Activated effector memory CD4-positive, alpha-beta T cell treated with anti-CD3 and anti-CD28 coated beads, Interleukin-2, amount 50 U/mL, for 16 hours (primary cell): ENCODE measurements around the gene TAAR1.
"Not testable (repeated sequence)": the region's sequence is repeated elsewhere in the genome, so short reads cannot be mapped to it uniquely, and the experiment has no call there.

Experiments
- DNase-seq: peaks from one replicate; pipeline ENCODE4 v3.0.0-alpha.2; 2020

Gene TAAR1

GRCh38 chr6:132659082-132659481 lies at the start of gene TAAR1:
TAAR1 (minus strand) TSS chr6:132659182; CDS start chr6:132646003, 13,179 bp downstream.
- DNase-seq = no peak

- no peak for DNase-seq
Measured at GRCh38 chr6:132708771-132709170, 49.8 kb upstream of the TAAR1 start.

- DNase-seq = no peak
Measured at GRCh38 chr6:132708002-132708401, 49.0 kb upstream of the TAAR1 start.

- DNase-seq = not testable (repeated sequence)
Measured at GRCh38 chr6:132706756-132707155, 47.8 kb upstream of the TAAR1 start.

- DNase-seq = no peak
Measured at GRCh38 chr6:132703936-132704335, 45.0 kb upstream of the TAAR1 start.

GRCh38 chr6:132698608-132699007 lies 39.6 kb upstream of the TAAR1 start:
- no peak for DNase-seq

GRCh38 chr6:132695773-132696172 lies 36.8 kb upstream of the TAAR1 start:
- DNase-seq = no peak

- no peak for DNase-seq
Measured at GRCh38 chr6:132693478-132693877, 34.5 kb upstream of the TAAR1 start.

- DNase-seq = no peak
Measured at GRCh38 chr6:132690678-132691077, 31.7 kb upstream of the TAAR1 start.

- no peak for DNase-seq
Measured at GRCh38 chr6:132687306-132687705, 28.3 kb upstream of the TAAR1 start.

- DNase-seq = no peak
Measured at GRCh38 chr6:132686531-132686930, 27.5 kb upstream of the TAAR1 start.

GRCh38 chr6:132685009-132685408 lies 26.0 kb upstream of the TAAR1 start:
- no peak for DNase-seq

GRCh38 chr6:132684272-132684671 lies 25.3 kb upstream of the TAAR1 start:
- DNase-seq = no peak

- no peak for DNase-seq
Measured at GRCh38 chr6:132683543-132683942, 24.6 kb upstream of the TAAR1 start.

GRCh38 chr6:132679094-132679493 lies 20.1 kb upstream of the TAAR1 start:
- not testable (repeated sequence) for DNase-seq

- DNase-seq = no peak
Measured at GRCh38 chr6:132675749-132676148, 16.8 kb upstream of the TAAR1 start.

- no peak for DNase-seq
Measured at GRCh38 chr6:132675002-132675401, 16.0 kb upstream of the TAAR1 start.

- no peak for DNase-seq
Measured at GRCh38 chr6:132673376-132674094, 14.6 kb upstream of the TAAR1 start.

GRCh38 chr6:132671295-132671694 lies 12.3 kb upstream of the TAAR1 start:
- DNase-seq = no peak

GRCh38 chr6:132669690-132670291 lies 10.8 kb upstream of the TAAR1 start:
- DNase-seq = no peak

- DNase-seq = no peak
Measured at GRCh38 chr6:132666118-132666517, 7.1 kb upstream of the TAAR1 start.

GRCh38 chr6:132664309-132665034 lies 5.5 kb upstream of the TAAR1 start:
- DNase-seq = no peak

- DNase-seq = no peak
Measured at GRCh38 chr6:132663661-132664060, 4.7 kb upstream of the TAAR1 start.

GRCh38 chr6:132661906-132662305 lies 2.9 kb upstream of the TAAR1 start:
- DNase-seq = no peak
